Liver (tissue), 3 donors: ENCODE measurements around the gene DGKB.

ENCODE experiments used
- ATF3 ChIP-seq: IDR thresholded peaks from 2 replicates; pipeline ENCODE4 v1.6.1; 2016; ENCODE audit warnings: antibody characterized with exemption
- CTCF ChIP-seq: fragments of 150-350 bp; IDR thresholded peaks from 2 replicates; pipeline ENCODE4 v1.5.1; 2017; ENCODE audit warnings: improper control_type of control experiment, low read depth, low read length; ENCODE audit not compliant: missing input control
- FOXA1 ChIP-seq: IDR thresholded peaks from 2 replicates; pipeline ENCODE4 v1.6.1; 2016; ENCODE audit warnings: antibody characterized with exemption
- MAX ChIP-seq: IDR thresholded peaks from 2 replicates; pipeline ENCODE4 v1.6.1; 2016; ENCODE audit warnings: antibody characterized with exemption
- REST ChIP-seq: IDR thresholded peaks from 2 replicates; pipeline ENCODE4 v1.6.1; 2016; ENCODE audit warnings: antibody characterized with exemption, mild to moderate bottlenecking
- TAF1 ChIP-seq: conservative IDR thresholded peaks from 2 replicates; pipeline ENCODE4 v1.6.1; 2016; ENCODE audit warnings: antibody characterized with exemption, mild to moderate bottlenecking
- YY1 ChIP-seq: IDR thresholded peaks from 2 replicates; pipeline ENCODE4 v1.6.1; 2016; ENCODE audit warnings: antibody characterized with exemption, mild to moderate bottlenecking
- donor health status: healthy.
- donor health status: healthy.

- TF ChIP-seq CTCF (no peak), MAX (no peak), ATF3 (no peak), TAF1 (no peak), FOXA1 (no peak), REST (no peak), YY1 (no peak)
These were observed 481.8 kb downstream of the DGKB start for GRCh38 chr7:14420768-14421167.
